Ascending aorta (tissue), 2 donors: Measurements from ENCODE around the gene CSF1R. TPM values are rescaled to one million over a fixed set of nuclear protein-coding genes. Genes with fewer than 3 reads are reported as not detected.

Experiments
- DNase-seq, 2 donors: peaks; one replicate each; pipeline ENCODE4 v3.0.0-alpha.2; 2019; ENCODE audit warnings: low spot score in 2 of 2
- H3K27ac ChIP-seq, 2 donors: fragments of 200-600 bp; sonication (generic); one replicate each; pipeline ENCODE4 v1.5.1; 2016 to 2017; ENCODE audit warnings: mild to moderate bottlenecking in 1 of 2
- H3K27me3 ChIP-seq: fragments of 200-600 bp; sonication (generic); one replicate; pipeline ENCODE4 v1.5.1; 2017
- H3K36me3 ChIP-seq, 2 donors: fragments of 200-600 bp; sonication (generic); one replicate each; pipeline ENCODE4 v1.5.1; 2016
- H3K4me1 ChIP-seq, 2 donors: fragments of 200-600 bp; sonication (generic); one replicate each; pipeline ENCODE4 v1.5.1; 2016 to 2017; ENCODE audit warnings: mild to moderate bottlenecking in 1 of 2
- H3K4me3 ChIP-seq, 2 donors: fragments of 200-600 bp; sonication (generic); one replicate each; pipeline ENCODE4 v1.5.1; 2016 to 2017; ENCODE audit warnings: mild to moderate bottlenecking in 1 of 2
- H3K9me3 ChIP-seq, 2 donors: fragments of 200-600 bp; sonication (generic); one replicate each; pipeline ENCODE4 v1.5.1; 2016
- intact Hi-C: fragments of 100-400 bp; cut with DNase I; formaldehyde crosslinking; loops from one replicate; pipeline ENCODE4 v1.15.1; 2023
- total RNA-seq: library from RNA; depleted of rRNA; stranded (reverse); fragments of >200 nt; gene quantifications from one replicate; pipeline ENCODE4 v1.1.0, GENCODE V29; 2016
- TF ChIP-seq, protein P1 (sequence below), 3 experiments: fragments of 200-600 bp in 2 of 3; fragments of 450-650 bp in 1 of 3; sonication (generic) in 2 of 3; IDR thresholded peaks; one replicate each; pipeline ENCODE4 v1.5.1; 2016 to 2019; ENCODE audit warnings: antibody characterized with exemption in 3 of 3, mild to moderate bottlenecking in 1 of 3, moderate library complexity in 1 of 3

The CSF1R gene
- total RNA-seq, 1 donor from 2014 or later, result 70.9 TPM

DNA sequence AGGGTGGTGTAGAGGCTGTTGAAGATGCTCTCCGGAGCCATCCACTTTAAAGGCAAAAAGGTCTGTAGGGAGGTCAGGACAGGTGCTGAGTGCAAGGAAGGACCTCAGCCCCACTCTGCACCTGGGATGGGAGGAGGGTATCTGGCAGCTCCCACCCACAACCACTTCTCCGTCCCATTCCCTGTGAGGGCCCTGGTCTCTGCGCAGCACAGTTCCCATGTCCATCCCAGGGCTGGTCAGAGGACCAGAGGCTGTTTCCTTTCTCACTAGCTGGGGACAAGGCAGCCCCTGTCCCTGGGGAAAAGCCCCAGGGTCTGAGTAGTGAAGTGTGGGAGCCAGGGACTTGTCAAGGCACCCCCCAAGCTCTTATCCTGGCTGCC is 33.7 kb upstream of the CSF1R start:
- no peaks in the 10 kb centered on the region for H3K27me3 ChIP-seq
- no peak overlapping the region for H3K4me3 ChIP-seq
- DNase-seq, result no peak
- intact Hi-C loops, result no loop called here
- H3K27ac ChIP-seq, result no peak overlapping the region
- H3K4me1 ChIP-seq, result no peaks in the 10 kb centered on the region
- H3K9me3 ChIP-seq, result no peaks in the 10 kb centered on the region
- H3K36me3 ChIP-seq, result peaks cover 94 to 100% of the 10 kb centered on the region in 2 donors
- TF ChIP-seq, protein P1, sequence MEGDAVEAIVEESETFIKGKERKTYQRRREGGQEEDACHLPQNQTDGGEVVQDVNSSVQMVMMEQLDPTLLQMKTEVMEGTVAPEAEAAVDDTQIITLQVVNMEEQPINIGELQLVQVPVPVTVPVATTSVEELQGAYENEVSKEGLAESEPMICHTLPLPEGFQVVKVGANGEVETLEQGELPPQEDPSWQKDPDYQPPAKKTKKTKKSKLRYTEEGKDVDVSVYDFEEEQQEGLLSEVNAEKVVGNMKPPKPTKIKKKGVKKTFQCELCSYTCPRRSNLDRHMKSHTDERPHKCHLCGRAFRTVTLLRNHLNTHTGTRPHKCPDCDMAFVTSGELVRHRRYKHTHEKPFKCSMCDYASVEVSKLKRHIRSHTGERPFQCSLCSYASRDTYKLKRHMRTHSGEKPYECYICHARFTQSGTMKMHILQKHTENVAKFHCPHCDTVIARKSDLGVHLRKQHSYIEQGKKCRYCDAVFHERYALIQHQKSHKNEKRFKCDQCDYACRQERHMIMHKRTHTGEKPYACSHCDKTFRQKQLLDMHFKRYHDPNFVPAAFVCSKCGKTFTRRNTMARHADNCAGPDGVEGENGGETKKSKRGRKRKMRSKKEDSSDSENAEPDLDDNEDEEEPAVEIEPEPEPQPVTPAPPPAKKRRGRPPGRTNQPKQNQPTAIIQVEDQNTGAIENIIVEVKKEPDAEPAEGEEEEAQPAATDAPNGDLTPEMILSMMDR (IDR thresholded peaks at IDR 0.05), result no peak

GRCh38 chr5:150119421-150120061 is 33.2 kb upstream of the CSF1R start:
- TF ChIP-seq, protein P1 (IDR thresholded peaks at IDR 0.05), result no peak
- Histone ChIP-seq H3K9me3 (no peaks in the 10 kb centered on the region), H3K4me3 (no peak overlapping the region), H3K4me1 (no peaks in the 10 kb centered on the region), H3K36me3 (peaks cover 90 to 100% of the 10 kb centered on the region in 2 donors), H3K27me3 (no peaks in the 10 kb centered on the region), H3K27ac (no peak overlapping the region)
- intact Hi-C loops, result loop anchor here (10.0 kb wide), 1 partner anchor 285 kb away; no protein-coding TSS in a partner anchor
- peak in 1 of 2 donors; percentile 59 for DNase-seq

DNA sequence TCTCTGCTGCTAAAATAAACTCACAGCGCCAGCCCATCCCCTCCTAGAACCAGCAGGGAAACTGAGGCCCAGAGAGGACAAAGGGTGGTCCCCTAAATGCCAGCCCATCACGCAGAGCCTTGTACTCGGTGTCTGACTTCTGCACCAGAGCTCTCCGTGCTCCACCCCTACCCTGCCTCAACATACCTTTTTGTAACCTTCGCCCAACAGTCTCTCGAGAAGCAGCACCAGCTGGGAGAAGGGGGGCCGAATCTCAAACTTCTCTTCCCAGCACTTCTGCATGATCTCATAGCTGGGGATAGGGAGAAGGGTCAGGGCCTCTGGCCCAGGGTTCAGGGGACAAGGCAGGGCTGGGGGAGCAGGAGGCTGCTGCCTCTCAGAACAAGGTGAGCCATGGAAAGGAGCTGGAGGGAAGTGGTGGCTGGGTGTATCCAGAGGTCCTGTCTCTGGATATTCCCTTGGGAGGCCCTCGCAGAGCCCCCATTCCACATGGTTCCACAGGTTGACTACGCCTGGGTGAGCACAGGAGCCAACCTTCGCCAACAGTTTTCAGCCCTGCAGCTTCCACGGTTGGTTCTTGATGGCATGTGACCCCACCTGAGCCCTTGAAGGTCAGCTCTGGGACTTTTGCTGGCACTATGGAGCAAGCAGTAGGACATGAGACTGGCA is 32.3 kb upstream of the CSF1R start:
- peak in 1 of 2 donors; percentile 60 for DNase-seq
- no peak overlapping the region for H3K4me3 ChIP-seq
- TF ChIP-seq, protein P1 (IDR thresholded peaks at IDR 0.05), result no peak
- H3K36me3 ChIP-seq, result peaks cover 86 to 100% of the 10 kb centered on the region in 2 donors
- no peaks in the 10 kb centered on the region for H3K4me1 ChIP-seq
- H3K9me3 ChIP-seq, result no peaks in the 10 kb centered on the region
- H3K27me3 ChIP-seq, result no peaks in the 10 kb centered on the region
- intact Hi-C loops, result loop anchor here (10.0 kb wide), 1 partner anchor 284 kb away; no protein-coding TSS in a partner anchor
- H3K27ac ChIP-seq, result peak overlapping the region in 1 of 2 donors; percentile 13

DNA sequence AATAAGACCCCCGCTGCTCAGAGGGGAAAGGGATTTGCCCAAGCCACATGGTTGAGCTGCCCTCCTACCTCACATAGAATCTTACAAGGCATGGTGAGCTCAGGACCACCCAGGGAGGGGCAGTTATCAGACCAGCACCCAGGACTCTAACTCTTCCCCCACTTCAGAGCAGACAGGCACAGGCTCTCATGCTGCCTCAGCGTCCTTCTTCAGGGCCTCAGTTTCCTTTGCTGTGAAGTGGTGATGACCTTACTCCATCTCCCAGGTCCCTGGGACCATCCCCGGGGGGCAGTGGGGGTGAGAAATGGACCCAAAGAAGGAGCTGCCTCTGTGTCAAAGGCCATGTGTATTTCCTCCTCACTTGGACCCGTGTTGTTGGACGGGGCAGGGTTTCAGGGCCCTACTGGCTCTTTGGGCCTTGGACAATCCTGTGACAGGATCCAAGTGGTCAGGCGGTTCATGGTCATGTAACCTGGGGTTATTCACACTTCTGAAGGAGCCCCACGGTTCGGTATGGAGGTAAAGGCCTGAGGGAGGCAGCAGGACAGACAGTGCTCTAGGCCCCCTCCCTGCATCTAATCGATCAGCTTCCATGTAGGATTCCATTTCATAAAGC is 31.7 kb upstream of the CSF1R start:
- TF ChIP-seq, protein P1 (IDR thresholded peaks at IDR 0.05), result no peak
- Histone ChIP-seq H3K4me1 (peaks cover 5 to 6% of the 10 kb centered on the region in 2 donors), H3K27me3 (no peaks in the 10 kb centered on the region), H3K27ac (no peak overlapping the region), H3K36me3 (peaks cover 80 to 94% of the 10 kb centered on the region in 2 donors), H3K4me3 (no peak overlapping the region), H3K9me3 (no peaks in the 10 kb centered on the region)
- DNase-seq, result peak in 1 of 2 donors; percentile 58
- intact Hi-C loops, result loop anchor here (10.0 kb wide), 1 partner anchor 283 kb away; no protein-coding TSS in a partner anchor

DNA sequence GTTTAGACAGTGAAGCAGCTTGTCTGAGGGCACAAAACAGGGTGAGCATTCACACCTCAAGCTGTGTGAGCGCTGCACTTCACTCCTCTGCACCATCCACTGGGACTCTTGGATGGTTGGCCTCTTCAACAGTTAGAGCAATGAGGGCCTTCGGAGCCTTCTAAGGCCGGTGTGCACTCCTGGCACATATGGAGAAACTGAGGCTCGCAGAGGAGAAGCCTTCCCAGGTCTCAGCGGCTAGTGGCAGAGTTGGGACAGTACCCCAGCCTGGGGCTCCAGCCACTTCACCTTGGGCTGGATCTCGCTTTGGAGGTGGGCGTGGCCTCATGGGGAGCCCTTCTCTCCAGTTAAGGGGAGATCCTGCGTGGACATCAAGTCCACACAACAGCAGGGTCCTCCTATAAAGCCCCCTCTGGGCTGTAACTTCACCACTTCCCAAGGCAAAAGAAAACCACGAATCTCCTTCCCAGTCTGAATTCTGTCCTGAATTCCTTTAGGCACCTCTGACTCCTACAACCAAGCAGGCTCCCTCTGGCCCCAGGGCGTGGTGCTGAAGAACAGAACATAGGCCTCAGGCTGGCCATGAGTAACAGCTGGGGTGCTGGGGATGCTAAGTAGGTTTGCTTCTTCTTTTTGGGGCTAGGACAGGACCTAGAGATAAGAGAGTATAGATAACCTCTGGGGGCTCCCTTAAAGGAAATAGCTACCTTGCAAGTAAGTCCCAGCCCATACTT is 30.5 kb upstream of the CSF1R start:
- intact Hi-C loops, result loop anchor here (10.0 kb wide), 1 partner anchor 282 kb away; no protein-coding TSS in a partner anchor
- TF ChIP-seq, protein P1 (IDR thresholded peaks at IDR 0.05), result no peak
- peak in 1 of 2 donors; percentile 58 for DNase-seq
- H3K4me3 ChIP-seq, result no peak overlapping the region
- H3K4me1 ChIP-seq, result peaks cover 9 to 11% of the 10 kb centered on the region in 2 donors
- no peak overlapping the region for H3K27ac ChIP-seq
- no peaks in the 10 kb centered on the region for H3K27me3 ChIP-seq
- H3K9me3 ChIP-seq, result no peaks in the 10 kb centered on the region
- peaks cover 68 to 81% of the 10 kb centered on the region in 2 donors for H3K36me3 ChIP-seq
